Effector memory CD8-positive, alpha-beta T cell (primary cell): ENCODE results near the gene TTC21B.

ENCODE experiments used
- ATAC-seq: fragments of 150-1000 bp; cut with Tn5 transposase; replicated peaks from 2 replicates; pipeline ENCODE4 v1.10.0; 2021; ENCODE audit warnings: mild to moderate bottlenecking, moderate library complexity
- DNase-seq, 3 experiments: peaks; one replicate each; pipeline ENCODE4 v3.0.0; 2021
- H3K27ac Mint-ChIP-seq, 2 donors: one replicate each; pipeline ENCODE4 v1.8.0; 2022; ENCODE audit warnings: mild to moderate bottlenecking in 2 of 2, mixed read lengths in 2 of 2, moderate library complexity in 2 of 2
- H3K27me3 Mint-ChIP-seq, 2 donors: one replicate each; pipeline ENCODE4 v1.8.0; 2022; ENCODE audit warnings: mixed read lengths in 2 of 2
- H3K36me3 Mint-ChIP-seq: one replicate; pipeline ENCODE4 v1.8.0; 2022; ENCODE audit warnings: mild to moderate bottlenecking, moderate library complexity, mixed read lengths; ENCODE audit not compliant: insufficient read depth
- H3K4me1 Mint-ChIP-seq, 2 donors: one replicate each; pipeline ENCODE4 v1.8.0; 2022; ENCODE audit warnings: low read depth in 2 of 2, mixed read lengths in 2 of 2
- H3K4me3 Mint-ChIP-seq, 2 donors: one replicate each; pipeline ENCODE4 v1.8.0; 2022; ENCODE audit warnings: mild to moderate bottlenecking in 2 of 2, mixed read lengths in 2 of 2, moderate library complexity in 2 of 2
- H3K9me3 Mint-ChIP-seq, 2 donors: one replicate each; pipeline ENCODE4 v1.8.0; 2022; ENCODE audit warnings: mixed read lengths in 2 of 2

TTC21B gene

GRCh38 chr2:165909466-165909865 lies 44.1 kb downstream of the TTC21B start:
- H3K27ac Mint-ChIP-seq, result peak overlapping the region in 1 of 2 donors; percentile 25
- no peaks in the 10 kb centered on the region for H3K27me3 Mint-ChIP-seq
- no peaks in the 10 kb centered on the region for H3K9me3 Mint-ChIP-seq
- no peaks in the 10 kb centered on the region for H3K4me1 Mint-ChIP-seq
- DNase-seq (no peak), ATAC-seq (no peak)
- H3K36me3 Mint-ChIP-seq, result peaks cover 38% of the 10 kb centered on the region
- H3K4me3 Mint-ChIP-seq, result no peak overlapping the region

GRCh38 chr2:165905854-165906253 lies 47.7 kb downstream of the TTC21B start:
- Mint-ChIP-seq H3K4me1 (peaks cover 6 to 8% of the 10 kb centered on the region in 2 donors), H3K27me3 (no peaks in the 10 kb centered on the region), H3K36me3 (peaks cover 26% of the 10 kb centered on the region), H3K9me3 (no peaks in the 10 kb centered on the region), H3K4me3 (no peak overlapping the region), H3K27ac (no peak overlapping the region)
- ATAC-seq, result no peak
- DNase-seq, result no peak

GRCh38 chr2:165905269-165905668 lies 48.3 kb downstream of the TTC21B start:
- Mint-ChIP-seq H3K4me1 (peaks cover 6 to 8% of the 10 kb centered on the region in 2 donors), H3K36me3 (peaks cover 28% of the 10 kb centered on the region), H3K27me3 (no peaks in the 10 kb centered on the region), H3K4me3 (no peak overlapping the region), H3K9me3 (no peaks in the 10 kb centered on the region), H3K27ac (peak overlapping the region in 1 of 2 donors; percentile 23)
- DNase-seq (no peak), ATAC-seq (no peak)

GRCh38 chr2:165904432-165904831 lies 49.1 kb downstream of the TTC21B start:
- Mint-ChIP-seq H3K9me3 (no peaks in the 10 kb centered on the region), H3K4me3 (no peak overlapping the region), H3K4me1 (peaks cover 6 to 8% of the 10 kb centered on the region in 2 donors), H3K27ac (no peak overlapping the region), H3K36me3 (peaks cover 33% of the 10 kb centered on the region), H3K27me3 (no peaks in the 10 kb centered on the region)
- DNase-seq (no peak), ATAC-seq (no peak)

- Mint-ChIP-seq H3K4me1 (peaks cover 6 to 8% of the 10 kb centered on the region in 2 donors), H3K4me3 (peak overlapping the region in 1 of 2 donors; percentile 58), H3K27ac (peak overlapping the region; percentile 30 to 77), H3K36me3 (peaks cover 40% of the 10 kb centered on the region), H3K9me3 (no peaks in the 10 kb centered on the region), H3K27me3 (no peaks in the 10 kb centered on the region)
- no peak for DNase-seq
- ATAC-seq, result no peak
Observed at GRCh38 chr2:165903406-165903805, 50.2 kb downstream of the TTC21B start.

GRCh38 chr2:165902934-165903333 lies 50.6 kb downstream of the TTC21B start:
- Mint-ChIP-seq H3K4me1 (peaks cover 6 to 8% of the 10 kb centered on the region in 2 donors), H3K36me3 (peaks cover 45% of the 10 kb centered on the region), H3K27me3 (no peaks in the 10 kb centered on the region), H3K9me3 (no peaks in the 10 kb centered on the region), H3K27ac (peak overlapping the region; percentile 30 to 77), H3K4me3 (peak overlapping the region; percentile 37 to 58)
- DNase-seq (no peak), ATAC-seq (peak; percentile 66)

- H3K4me3 Mint-ChIP-seq, result no peak overlapping the region
- H3K36me3 Mint-ChIP-seq, result peaks cover 40% of the 10 kb centered on the region
- no peaks in the 10 kb centered on the region for H3K27me3 Mint-ChIP-seq
- no peak for DNase-seq
- no peak overlapping the region for H3K27ac Mint-ChIP-seq
- no peak for ATAC-seq
- H3K9me3 Mint-ChIP-seq, result no peaks in the 10 kb centered on the region
- peaks cover 6 to 8% of the 10 kb centered on the region in 2 donors for H3K4me1 Mint-ChIP-seq
Observed at GRCh38 chr2:165901620-165902298, 51.8 kb downstream of the TTC21B start.

GRCh38 chr2:165899311-165899710 lies 54.3 kb downstream of the TTC21B start:
- DNase-seq (no peak), ATAC-seq (no peak)
- H3K27ac Mint-ChIP-seq, result peak overlapping the region in 1 of 2 donors; percentile 13
- H3K36me3 Mint-ChIP-seq, result peaks cover 28% of the 10 kb centered on the region
- no peaks in the 10 kb centered on the region for H3K9me3 Mint-ChIP-seq
- H3K4me3 Mint-ChIP-seq, result no peak overlapping the region
- peaks cover 6 to 8% of the 10 kb centered on the region in 2 donors for H3K4me1 Mint-ChIP-seq
- no peaks in the 10 kb centered on the region for H3K27me3 Mint-ChIP-seq

GRCh38 chr2:165898381-165898780 lies 55.2 kb downstream of the TTC21B start:
- peak overlapping the region in 1 of 2 donors; percentile 70 for H3K27ac Mint-ChIP-seq
- H3K4me1 Mint-ChIP-seq, result peaks cover 6 to 8% of the 10 kb centered on the region in 2 donors
- no peaks in the 10 kb centered on the region for H3K9me3 Mint-ChIP-seq
- H3K4me3 Mint-ChIP-seq, result no peak overlapping the region
- H3K27me3 Mint-ChIP-seq, result no peaks in the 10 kb centered on the region
- peaks cover 32% of the 10 kb centered on the region for H3K36me3 Mint-ChIP-seq
- ATAC-seq (no peak), DNase-seq (no peak)

- H3K27me3 Mint-ChIP-seq, result no peaks in the 10 kb centered on the region
- DNase-seq (no peak), ATAC-seq (no peak)
- H3K36me3 Mint-ChIP-seq, result peaks cover 32% of the 10 kb centered on the region
- peak overlapping the region in 1 of 2 donors; percentile 70 for H3K27ac Mint-ChIP-seq
- H3K9me3 Mint-ChIP-seq, result no peaks in the 10 kb centered on the region
- no peak overlapping the region for H3K4me3 Mint-ChIP-seq
- peaks cover 1 to 2% of the 10 kb centered on the region in 2 donors for H3K4me1 Mint-ChIP-seq
Observed at GRCh38 chr2:165897726-165898125, 55.9 kb downstream of the TTC21B start.

- Mint-ChIP-seq H3K27ac (no peak overlapping the region), H3K9me3 (no peaks in the 10 kb centered on the region), H3K27me3 (no peaks in the 10 kb centered on the region), H3K4me3 (no peak overlapping the region), H3K4me1 (no peaks in the 10 kb centered on the region), H3K36me3 (peaks cover 35% of the 10 kb centered on the region)
- ATAC-seq (no peak), DNase-seq (no peak)
Observed at GRCh38 chr2:165897074-165897473, 56.5 kb downstream of the TTC21B start.

GRCh38 chr2:165895974-165896373 lies 57.6 kb downstream of the TTC21B start:
- Mint-ChIP-seq H3K27ac (peak overlapping the region in 1 of 2 donors; percentile 36), H3K27me3 (no peaks in the 10 kb centered on the region), H3K9me3 (no peaks in the 10 kb centered on the region), H3K4me1 (no peaks in the 10 kb centered on the region), H3K4me3 (no peak overlapping the region), H3K36me3 (peaks cover 31% of the 10 kb centered on the region)
- ATAC-seq (no peak), DNase-seq (no peak)

GRCh38 chr2:165893556-165893955 lies 60.0 kb downstream of the TTC21B start:
- Mint-ChIP-seq H3K9me3 (no peaks in the 10 kb centered on the region), H3K27ac (no peak overlapping the region), H3K27me3 (no peaks in the 10 kb centered on the region), H3K4me1 (no peaks in the 10 kb centered on the region), H3K36me3 (peaks cover 23% of the 10 kb centered on the region), H3K4me3 (no peak overlapping the region)
- DNase-seq, result no peak
- ATAC-seq, result no peak

- Mint-ChIP-seq H3K36me3 (peaks cover 14% of the 10 kb centered on the region), H3K4me1 (no peaks in the 10 kb centered on the region), H3K27ac (peak overlapping the region in 1 of 2 donors; percentile 48), H3K9me3 (no peaks in the 10 kb centered on the region), H3K4me3 (no peak overlapping the region), H3K27me3 (no peaks in the 10 kb centered on the region)
- ATAC-seq, result no peak
- no peak for DNase-seq
Observed at GRCh38 chr2:165892526-165892925, 61.0 kb downstream of the TTC21B start.
